ENCODE data around the gene NELL2. TPM values are rescaled to one million over a fixed set of nuclear protein-coding genes. Genes with fewer than 3 reads are reported as not detected.

The NELL2 gene
- polyA plus RNA-seq, 1 of the 3 experiments (the other 2 are of a cell fraction) = 0.35 TPM

DNA sequence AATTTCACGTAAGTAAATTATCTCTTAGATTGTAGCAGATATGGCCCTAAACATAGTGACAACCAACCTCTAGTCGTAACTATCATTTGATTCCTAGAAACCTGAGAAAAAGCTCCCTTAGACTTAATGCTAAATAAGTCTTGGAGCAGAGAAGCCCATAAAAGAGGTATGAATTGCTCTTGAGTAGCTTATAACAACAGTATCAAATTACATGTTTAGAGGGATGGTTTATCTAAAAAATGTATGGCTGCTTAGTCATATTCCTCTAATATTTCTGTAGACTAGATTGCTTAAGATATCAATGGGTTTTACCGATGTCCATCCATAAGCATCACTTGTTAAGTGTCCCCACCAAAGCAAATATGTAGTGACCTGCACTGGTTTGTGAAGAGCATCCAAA lies 259.7 kb downstream of the NELL2 start:
- Histone ChIP-seq H3K9me3 (no peaks in the 10 kb centered on the region), H3K27me3 (ENCODE audit: insufficient read depth) (no peaks in the 10 kb centered on the region), H4K20me1 (ENCODE audit: insufficient read depth) (no peaks in the 10 kb centered on the region), H3K9ac (no peak overlapping the region), H3F3A (replicated peaks; ENCODE audit: insufficient read depth) (no peaks in the 10 kb centered on the region), H3K9me2 (no peaks in the 10 kb centered on the region), H3K36me3 (replicated peaks in 1 of 2; ENCODE audit: control insufficient read depth in 1 of 2, insufficient read depth in 2 of 2, low read length in 1 of 2) (no peaks in the 10 kb centered on the region), H3K4me3 (ENCODE audit: low read depth in 2 of 2, low read length in 1 of 2) (no peak overlapping the region), H3K4me2 (no peak overlapping the region), H3K27ac (ENCODE audit: low read depth in 2 of 2, low read length in 1 of 2) (no peak overlapping the region), H3K4me1 (ENCODE audit: control insufficient read depth in 1 of 2, insufficient read depth in 2 of 2, low read depth in 1 of 2, low read length in 1 of 2) (peaks cover 0 to 12% of the 10 kb centered on the region in 2 experiments; a peak in 1 of 4 replicates), H3K79me2 (ENCODE audit: insufficient read depth) (no peaks in the 10 kb centered on the region), H2AFZ (ENCODE audit: low read depth) (no peak overlapping the region)
- DNase-seq = no peak
- ChIA-PET CTCF (interaction anchor here (1.1 kb wide), 1 partner anchor 15 kb away, joined by 3 read pairs; no protein-coding TSS in a partner anchor), POLR2A (interaction anchor here (0.6 kb wide), 2 partner anchors 9 to 11 kb away, joined by 3 to 4 read pairs; no protein-coding TSS in a partner anchor)
- TF ChIP-seq, protein P1, sequence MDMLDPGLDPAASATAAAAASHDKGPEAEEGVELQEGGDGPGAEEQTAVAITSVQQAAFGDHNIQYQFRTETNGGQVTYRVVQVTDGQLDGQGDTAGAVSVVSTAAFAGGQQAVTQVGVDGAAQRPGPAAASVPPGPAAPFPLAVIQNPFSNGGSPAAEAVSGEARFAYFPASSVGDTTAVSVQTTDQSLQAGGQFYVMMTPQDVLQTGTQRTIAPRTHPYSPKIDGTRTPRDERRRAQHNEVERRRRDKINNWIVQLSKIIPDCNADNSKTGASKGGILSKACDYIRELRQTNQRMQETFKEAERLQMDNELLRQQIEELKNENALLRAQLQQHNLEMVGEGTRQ (IDR thresholded peaks at IDR 0.05; ENCODE audit: borderline replicate concordance, low read depth, low read length) = no peak
- TF ChIP-seq, protein P2, sequence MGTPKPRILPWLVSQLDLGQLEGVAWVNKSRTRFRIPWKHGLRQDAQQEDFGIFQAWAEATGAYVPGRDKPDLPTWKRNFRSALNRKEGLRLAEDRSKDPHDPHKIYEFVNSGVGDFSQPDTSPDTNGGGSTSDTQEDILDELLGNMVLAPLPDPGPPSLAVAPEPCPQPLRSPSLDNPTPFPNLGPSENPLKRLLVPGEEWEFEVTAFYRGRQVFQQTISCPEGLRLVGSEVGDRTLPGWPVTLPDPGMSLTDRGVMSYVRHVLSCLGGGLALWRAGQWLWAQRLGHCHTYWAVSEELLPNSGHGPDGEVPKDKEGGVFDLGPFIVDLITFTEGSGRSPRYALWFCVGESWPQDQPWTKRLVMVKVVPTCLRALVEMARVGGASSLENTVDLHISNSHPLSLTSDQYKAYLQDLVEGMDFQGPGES (IDR thresholded peaks at IDR 0.05; ENCODE audit: low read depth, low read length) = no peak
- no peak for TF ChIP-seq MEF2A (IDR thresholded peaks at IDR 0.05; ENCODE audit: borderline replicate concordance, low read depth)
- no peak for TF ChIP-seq EZH2phosphoT487 (IDR thresholded peaks at IDR 0.05; ENCODE audit: borderline replicate concordance, low read depth)
- no peak for TF ChIP-seq FOSL2 (IDR thresholded peaks at IDR 0.05; ENCODE audit: borderline replicate concordance, low read depth)
- no peak for TF ChIP-seq RFX5 (IDR thresholded peaks at IDR 0.05; ENCODE audit: low read length)
- TF ChIP-seq, protein P3, sequence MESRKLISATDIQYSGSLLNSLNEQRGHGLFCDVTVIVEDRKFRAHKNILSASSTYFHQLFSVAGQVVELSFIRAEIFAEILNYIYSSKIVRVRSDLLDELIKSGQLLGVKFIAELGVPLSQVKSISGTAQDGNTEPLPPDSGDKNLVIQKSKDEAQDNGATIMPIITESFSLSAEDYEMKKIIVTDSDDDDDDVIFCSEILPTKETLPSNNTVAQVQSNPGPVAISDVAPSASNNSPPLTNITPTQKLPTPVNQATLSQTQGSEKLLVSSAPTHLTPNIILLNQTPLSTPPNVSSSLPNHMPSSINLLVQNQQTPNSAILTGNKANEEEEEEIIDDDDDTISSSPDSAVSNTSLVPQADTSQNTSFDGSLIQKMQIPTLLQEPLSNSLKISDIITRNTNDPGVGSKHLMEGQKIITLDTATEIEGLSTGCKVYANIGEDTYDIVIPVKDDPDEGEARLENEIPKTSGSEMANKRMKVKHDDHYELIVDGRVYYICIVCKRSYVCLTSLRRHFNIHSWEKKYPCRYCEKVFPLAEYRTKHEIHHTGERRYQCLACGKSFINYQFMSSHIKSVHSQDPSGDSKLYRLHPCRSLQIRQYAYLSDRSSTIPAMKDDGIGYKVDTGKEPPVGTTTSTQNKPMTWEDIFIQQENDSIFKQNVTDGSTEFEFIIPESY (IDR thresholded peaks at IDR 0.05; ENCODE audit: borderline replicate concordance, low read depth) = no peak
- TF ChIP-seq RXRA (IDR thresholded peaks at IDR 0.05; ENCODE audit: borderline replicate concordance, low read depth) = no peak
- WGBS (ENCODE audit: low lambda C conversion rate) = 41% methylated on average over 3 of the region's 3 CpGs

DNA sequence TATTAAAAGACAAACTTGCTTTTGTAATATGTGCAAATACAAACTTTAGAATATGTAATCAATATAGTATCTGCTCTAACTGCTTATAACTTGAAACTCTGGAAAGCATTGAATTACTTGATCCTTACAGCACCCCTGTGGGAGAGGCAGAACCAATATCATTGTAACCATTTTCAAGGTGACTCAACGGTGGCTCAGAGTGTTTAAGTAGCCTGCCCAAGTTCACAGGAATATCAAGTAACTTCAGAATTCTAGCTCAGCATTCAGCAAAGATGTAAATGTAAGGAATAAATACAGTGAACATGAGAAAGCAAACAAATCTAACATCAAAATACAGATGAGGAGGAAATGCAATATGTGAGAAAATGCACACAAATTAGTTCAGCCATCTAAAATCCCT lies 264.6 kb downstream of the NELL2 start:
- Histone ChIP-seq H3K4me3 (ENCODE audit: low read depth in 2 of 2, low read length in 1 of 2) (no peak overlapping the region), H3K4me1 (ENCODE audit: control insufficient read depth in 1 of 2, insufficient read depth in 2 of 2, low read depth in 1 of 2, low read length in 1 of 2) (peaks cover 0 to 7% of the 10 kb centered on the region in 2 experiments; a peak in 1 of 4 replicates), H3K4me2 (no peak overlapping the region), H4K20me1 (ENCODE audit: insufficient read depth) (no peaks in the 10 kb centered on the region), H3K27me3 (ENCODE audit: insufficient read depth) (no peaks in the 10 kb centered on the region), H3K9me2 (no peaks in the 10 kb centered on the region), H2AFZ (ENCODE audit: low read depth) (no peak overlapping the region), H3K9ac (no peak overlapping the region), H3K79me2 (ENCODE audit: insufficient read depth) (no peaks in the 10 kb centered on the region), H3K36me3 (replicated peaks in 1 of 2; ENCODE audit: control insufficient read depth in 1 of 2, insufficient read depth in 2 of 2, low read length in 1 of 2) (no peaks in the 10 kb centered on the region), H3F3A (replicated peaks; ENCODE audit: insufficient read depth) (no peaks in the 10 kb centered on the region), H3K27ac (ENCODE audit: low read depth in 2 of 2, low read length in 1 of 2) (no peak overlapping the region), H3K9me3 (no peaks in the 10 kb centered on the region)
- ChIA-PET CTCF (no interaction called here), POLR2A (no interaction called here)
- WGBS (ENCODE audit: low lambda C conversion rate) = 9% methylated on average over 1 of the region's 1 CpG
- no peak for DNase-seq
- TF ChIP-seq CHD2 (IDR thresholded peaks at IDR 0.05; ENCODE audit: low read length, partially characterized antibody) (no peak), EP300 (IDR thresholded peaks at IDR 0.05; ENCODE audit: borderline replicate concordance in 1 of 2, low read depth in 1 of 2, low read length in 1 of 2) (no peak), TCF12 (IDR thresholded peaks at IDR 0.05) (no peak), EZH2phosphoT487 (IDR thresholded peaks at IDR 0.05; ENCODE audit: borderline replicate concordance, low read depth) (no peak), GABPA (IDR thresholded peaks at IDR 0.05; ENCODE audit: low read depth) (no peak), FOXM1 (IDR thresholded peaks at IDR 0.05; ENCODE audit: low read depth) (no peak), FOSL2 (IDR thresholded peaks at IDR 0.05; ENCODE audit: borderline replicate concordance, low read depth) (no peak)
- TF ChIP-seq, protein P4, sequence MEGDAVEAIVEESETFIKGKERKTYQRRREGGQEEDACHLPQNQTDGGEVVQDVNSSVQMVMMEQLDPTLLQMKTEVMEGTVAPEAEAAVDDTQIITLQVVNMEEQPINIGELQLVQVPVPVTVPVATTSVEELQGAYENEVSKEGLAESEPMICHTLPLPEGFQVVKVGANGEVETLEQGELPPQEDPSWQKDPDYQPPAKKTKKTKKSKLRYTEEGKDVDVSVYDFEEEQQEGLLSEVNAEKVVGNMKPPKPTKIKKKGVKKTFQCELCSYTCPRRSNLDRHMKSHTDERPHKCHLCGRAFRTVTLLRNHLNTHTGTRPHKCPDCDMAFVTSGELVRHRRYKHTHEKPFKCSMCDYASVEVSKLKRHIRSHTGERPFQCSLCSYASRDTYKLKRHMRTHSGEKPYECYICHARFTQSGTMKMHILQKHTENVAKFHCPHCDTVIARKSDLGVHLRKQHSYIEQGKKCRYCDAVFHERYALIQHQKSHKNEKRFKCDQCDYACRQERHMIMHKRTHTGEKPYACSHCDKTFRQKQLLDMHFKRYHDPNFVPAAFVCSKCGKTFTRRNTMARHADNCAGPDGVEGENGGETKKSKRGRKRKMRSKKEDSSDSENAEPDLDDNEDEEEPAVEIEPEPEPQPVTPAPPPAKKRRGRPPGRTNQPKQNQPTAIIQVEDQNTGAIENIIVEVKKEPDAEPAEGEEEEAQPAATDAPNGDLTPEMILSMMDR (IDR thresholded peaks at IDR 0.05) = no peak
- TF ChIP-seq, protein P1 (IDR thresholded peaks at IDR 0.05; ENCODE audit: borderline replicate concordance, low read depth, low read length) = no peak
- TF ChIP-seq, protein P5, sequence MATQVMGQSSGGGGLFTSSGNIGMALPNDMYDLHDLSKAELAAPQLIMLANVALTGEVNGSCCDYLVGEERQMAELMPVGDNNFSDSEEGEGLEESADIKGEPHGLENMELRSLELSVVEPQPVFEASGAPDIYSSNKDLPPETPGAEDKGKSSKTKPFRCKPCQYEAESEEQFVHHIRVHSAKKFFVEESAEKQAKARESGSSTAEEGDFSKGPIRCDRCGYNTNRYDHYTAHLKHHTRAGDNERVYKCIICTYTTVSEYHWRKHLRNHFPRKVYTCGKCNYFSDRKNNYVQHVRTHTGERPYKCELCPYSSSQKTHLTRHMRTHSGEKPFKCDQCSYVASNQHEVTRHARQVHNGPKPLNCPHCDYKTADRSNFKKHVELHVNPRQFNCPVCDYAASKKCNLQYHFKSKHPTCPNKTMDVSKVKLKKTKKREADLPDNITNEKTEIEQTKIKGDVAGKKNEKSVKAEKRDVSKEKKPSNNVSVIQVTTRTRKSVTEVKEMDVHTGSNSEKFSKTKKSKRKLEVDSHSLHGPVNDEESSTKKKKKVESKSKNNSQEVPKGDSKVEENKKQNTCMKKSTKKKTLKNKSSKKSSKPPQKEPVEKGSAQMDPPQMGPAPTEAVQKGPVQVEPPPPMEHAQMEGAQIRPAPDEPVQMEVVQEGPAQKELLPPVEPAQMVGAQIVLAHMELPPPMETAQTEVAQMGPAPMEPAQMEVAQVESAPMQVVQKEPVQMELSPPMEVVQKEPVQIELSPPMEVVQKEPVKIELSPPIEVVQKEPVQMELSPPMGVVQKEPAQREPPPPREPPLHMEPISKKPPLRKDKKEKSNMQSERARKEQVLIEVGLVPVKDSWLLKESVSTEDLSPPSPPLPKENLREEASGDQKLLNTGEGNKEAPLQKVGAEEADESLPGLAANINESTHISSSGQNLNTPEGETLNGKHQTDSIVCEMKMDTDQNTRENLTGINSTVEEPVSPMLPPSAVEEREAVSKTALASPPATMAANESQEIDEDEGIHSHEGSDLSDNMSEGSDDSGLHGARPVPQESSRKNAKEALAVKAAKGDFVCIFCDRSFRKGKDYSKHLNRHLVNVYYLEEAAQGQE (IDR thresholded peaks at IDR 0.05; ENCODE audit: low read depth, low read length) = no peak

Measured in SK-N-SH (cell line).